SK-N-SH (cell line): ENCODE data around the gene RAPGEFL1.

ENCODE experiments used
- EP300 ChIP-seq, 2 experiments: IDR thresholded peaks; 2 replicates each; pipeline versions ENCODE4 v1.4.0 to v1.6.1; 2012; ENCODE audit warnings: borderline replicate concordance in 1 of 2, low read depth in 1 of 2, low read length in 1 of 2
- FOSL2 ChIP-seq: IDR thresholded peaks from 2 replicates; pipeline ENCODE4 v1.4.0; 2012; ENCODE audit warnings: low read depth, mild to moderate bottlenecking, moderate library complexity, borderline replicate concordance
- GATA2 ChIP-seq: sonication (generic); formaldehyde crosslinking; IDR thresholded peaks from 2 replicates; pipeline ENCODE4 v1.5.0; 2020; ENCODE audit warnings: mild to moderate bottlenecking, missing genetic modification reagents
- MAX ChIP-seq: IDR thresholded peaks from 2 replicates; pipeline ENCODE4 v1.4.0; 2012; ENCODE audit warnings: low read depth
- MXI1 ChIP-seq: IDR thresholded peaks from 2 replicates; pipeline ENCODE4 v1.6.1; 2012; ENCODE audit warnings: mild to moderate bottlenecking, low read depth, low read length, improper control_type of control experiment
- NFIC ChIP-seq: IDR thresholded peaks from 2 replicates; pipeline ENCODE4 v1.4.0; 2012; ENCODE audit warnings: borderline replicate concordance
- RAD21 ChIP-seq: IDR thresholded peaks from 2 replicates; pipeline ENCODE4 v1.6.1; 2012; ENCODE audit warnings: mild to moderate bottlenecking, low read length
- RCOR1 ChIP-seq: fragments of 150-350 bp; IDR thresholded peaks from 2 replicates; pipeline ENCODE4 v1.6.1; 2017; ENCODE audit warnings: antibody characterized with exemption, low read length
- SMC3 ChIP-seq: IDR thresholded peaks from 2 replicates; pipeline ENCODE4 v1.6.1; 2012; ENCODE audit warnings: low read depth, low read length, improper control_type of control experiment
- TAF1 ChIP-seq: IDR thresholded peaks from 2 replicates; pipeline ENCODE4 v1.6.1; 2012; ENCODE audit warnings: low read depth, mild to moderate bottlenecking, low read length, moderate library complexity, borderline replicate concordance
- TF ChIP-seq, protein P1 (sequence below): IDR thresholded peaks from 2 replicates; pipeline ENCODE4 v1.6.1; 2012; ENCODE audit warnings: mild to moderate bottlenecking, low read depth, low read length, moderate library complexity
- TF ChIP-seq, protein P2 (sequence below): fragments of 200-600 bp; sonication (generic); IDR thresholded peaks from 2 replicates; pipeline ENCODE4 v1.6.1; 2017; ENCODE audit warnings: antibody characterized with exemption, mild to moderate bottlenecking, moderate library complexity

DNA sequence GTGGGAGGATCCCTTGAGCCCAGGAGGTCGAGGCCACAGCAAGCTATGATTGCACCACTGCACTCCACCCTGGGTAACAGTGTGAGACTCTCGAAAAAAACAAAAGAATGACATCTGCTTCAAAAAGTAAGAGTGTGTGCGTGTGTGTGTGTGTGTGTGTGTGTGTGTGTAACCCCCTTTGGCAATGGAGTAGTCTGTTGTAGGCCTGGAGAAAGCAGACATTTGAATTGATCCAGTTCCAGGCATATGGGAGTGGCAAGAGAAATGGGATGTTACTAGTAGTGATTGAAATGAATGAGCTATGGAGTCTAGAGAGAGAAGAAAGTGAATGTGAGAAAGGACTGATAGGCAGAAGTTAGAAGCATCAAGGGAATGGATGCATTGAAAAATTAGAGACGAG, 27.0 kb upstream of the RAPGEFL1 start:
- no peak for TF ChIP-seq MAX
- TF ChIP-seq FOSL2: no peak
- no peak for TF ChIP-seq RCOR1
- TF ChIP-seq, protein P1, sequence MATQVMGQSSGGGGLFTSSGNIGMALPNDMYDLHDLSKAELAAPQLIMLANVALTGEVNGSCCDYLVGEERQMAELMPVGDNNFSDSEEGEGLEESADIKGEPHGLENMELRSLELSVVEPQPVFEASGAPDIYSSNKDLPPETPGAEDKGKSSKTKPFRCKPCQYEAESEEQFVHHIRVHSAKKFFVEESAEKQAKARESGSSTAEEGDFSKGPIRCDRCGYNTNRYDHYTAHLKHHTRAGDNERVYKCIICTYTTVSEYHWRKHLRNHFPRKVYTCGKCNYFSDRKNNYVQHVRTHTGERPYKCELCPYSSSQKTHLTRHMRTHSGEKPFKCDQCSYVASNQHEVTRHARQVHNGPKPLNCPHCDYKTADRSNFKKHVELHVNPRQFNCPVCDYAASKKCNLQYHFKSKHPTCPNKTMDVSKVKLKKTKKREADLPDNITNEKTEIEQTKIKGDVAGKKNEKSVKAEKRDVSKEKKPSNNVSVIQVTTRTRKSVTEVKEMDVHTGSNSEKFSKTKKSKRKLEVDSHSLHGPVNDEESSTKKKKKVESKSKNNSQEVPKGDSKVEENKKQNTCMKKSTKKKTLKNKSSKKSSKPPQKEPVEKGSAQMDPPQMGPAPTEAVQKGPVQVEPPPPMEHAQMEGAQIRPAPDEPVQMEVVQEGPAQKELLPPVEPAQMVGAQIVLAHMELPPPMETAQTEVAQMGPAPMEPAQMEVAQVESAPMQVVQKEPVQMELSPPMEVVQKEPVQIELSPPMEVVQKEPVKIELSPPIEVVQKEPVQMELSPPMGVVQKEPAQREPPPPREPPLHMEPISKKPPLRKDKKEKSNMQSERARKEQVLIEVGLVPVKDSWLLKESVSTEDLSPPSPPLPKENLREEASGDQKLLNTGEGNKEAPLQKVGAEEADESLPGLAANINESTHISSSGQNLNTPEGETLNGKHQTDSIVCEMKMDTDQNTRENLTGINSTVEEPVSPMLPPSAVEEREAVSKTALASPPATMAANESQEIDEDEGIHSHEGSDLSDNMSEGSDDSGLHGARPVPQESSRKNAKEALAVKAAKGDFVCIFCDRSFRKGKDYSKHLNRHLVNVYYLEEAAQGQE: no peak
- TF ChIP-seq, protein P2, sequence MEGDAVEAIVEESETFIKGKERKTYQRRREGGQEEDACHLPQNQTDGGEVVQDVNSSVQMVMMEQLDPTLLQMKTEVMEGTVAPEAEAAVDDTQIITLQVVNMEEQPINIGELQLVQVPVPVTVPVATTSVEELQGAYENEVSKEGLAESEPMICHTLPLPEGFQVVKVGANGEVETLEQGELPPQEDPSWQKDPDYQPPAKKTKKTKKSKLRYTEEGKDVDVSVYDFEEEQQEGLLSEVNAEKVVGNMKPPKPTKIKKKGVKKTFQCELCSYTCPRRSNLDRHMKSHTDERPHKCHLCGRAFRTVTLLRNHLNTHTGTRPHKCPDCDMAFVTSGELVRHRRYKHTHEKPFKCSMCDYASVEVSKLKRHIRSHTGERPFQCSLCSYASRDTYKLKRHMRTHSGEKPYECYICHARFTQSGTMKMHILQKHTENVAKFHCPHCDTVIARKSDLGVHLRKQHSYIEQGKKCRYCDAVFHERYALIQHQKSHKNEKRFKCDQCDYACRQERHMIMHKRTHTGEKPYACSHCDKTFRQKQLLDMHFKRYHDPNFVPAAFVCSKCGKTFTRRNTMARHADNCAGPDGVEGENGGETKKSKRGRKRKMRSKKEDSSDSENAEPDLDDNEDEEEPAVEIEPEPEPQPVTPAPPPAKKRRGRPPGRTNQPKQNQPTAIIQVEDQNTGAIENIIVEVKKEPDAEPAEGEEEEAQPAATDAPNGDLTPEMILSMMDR: no peak
- no peak for TF ChIP-seq GATA2 (CRISPR knock-in tag)
- TF ChIP-seq RAD21: no peak
- no peak for TF ChIP-seq MXI1
- no peak for TF ChIP-seq SMC3
- no peak for TF ChIP-seq TAF1
- no peak for TF ChIP-seq NFIC
- no peak for TF ChIP-seq EP300 (IDR thresholded peaks at IDR 0.05; ENCODE audit: borderline replicate concordance in 1 of 2, low read depth in 1 of 2, low read length in 1 of 2)
